Measurements from ENCODE around the gene C1GALT1.
"Not testable (repeated sequence)": the region's sequence is repeated elsewhere in the genome, so short reads cannot be mapped to it uniquely, and the experiment has no call there.

C1GALT1 gene

GRCh38 chr7:7182156-7183060 is at the start of gene C1GALT1:
TSS of gene C1GALT1 (plus strand) at chr7:7182544. CDS start at chr7:7234320, 51,776 bp downstream.
- peak; percentile 88 for DNase-seq (ENCODE audit: low spot score)

GRCh38 chr7:7134046-7134445 is 48.3 kb upstream of the C1GALT1 start:
- DNase-seq (ENCODE audit: low spot score), result no peak

GRCh38 chr7:7135074-7135473 is 47.3 kb upstream of the C1GALT1 start:
- no peak for DNase-seq (ENCODE audit: low spot score)

GRCh38 chr7:7135924-7136323 is 46.4 kb upstream of the C1GALT1 start:
- not testable (repeated sequence) for DNase-seq (ENCODE audit: low spot score)

GRCh38 chr7:7136466-7137381 is 45.6 kb upstream of the C1GALT1 start:
- DNase-seq (ENCODE audit: low spot score), result no peak

- DNase-seq (ENCODE audit: low spot score), result no peak
These were observed 43.4 kb upstream of the C1GALT1 start for GRCh38 chr7:7138897-7139296.

GRCh38 chr7:7143404-7143803 is 38.9 kb upstream of the C1GALT1 start:
- DNase-seq (ENCODE audit: low spot score), result not testable (repeated sequence)

- DNase-seq (ENCODE audit: low spot score), result not testable (repeated sequence)
These were observed 37.2 kb upstream of the C1GALT1 start for GRCh38 chr7:7145151-7145550.

- no peak for DNase-seq (ENCODE audit: low spot score)
These were observed 35.5 kb upstream of the C1GALT1 start for GRCh38 chr7:7146837-7147236.

- peak; percentile 41 for DNase-seq (ENCODE audit: low spot score)
These were observed 33.4 kb upstream of the C1GALT1 start for GRCh38 chr7:7148798-7149481.

- no peak for DNase-seq (ENCODE audit: low spot score)
These were observed 31.1 kb upstream of the C1GALT1 start for GRCh38 chr7:7151285-7151684.

GRCh38 chr7:7151865-7152264 is 30.5 kb upstream of the C1GALT1 start:
- DNase-seq (ENCODE audit: low spot score), result no peak

- DNase-seq (ENCODE audit: low spot score), result no peak
These were observed 30.0 kb upstream of the C1GALT1 start for GRCh38 chr7:7152315-7152714.

GRCh38 chr7:7154355-7154754 is 28.0 kb upstream of the C1GALT1 start:
- DNase-seq (ENCODE audit: low spot score), result not testable (repeated sequence)

GRCh38 chr7:7156663-7157062 is 25.7 kb upstream of the C1GALT1 start:
- no peak for DNase-seq (ENCODE audit: low spot score)

- no peak for DNase-seq (ENCODE audit: low spot score)
These were observed 25.0 kb upstream of the C1GALT1 start for GRCh38 chr7:7157177-7157886.

- DNase-seq (ENCODE audit: low spot score), result no peak
These were observed 24.5 kb upstream of the C1GALT1 start for GRCh38 chr7:7157887-7158271.

- no peak for DNase-seq (ENCODE audit: low spot score)
These were observed 23.2 kb upstream of the C1GALT1 start for GRCh38 chr7:7159063-7159658.

GRCh38 chr7:7164591-7164990 is 17.8 kb upstream of the C1GALT1 start:
- DNase-seq (ENCODE audit: low spot score), result no peak

- no peak for DNase-seq (ENCODE audit: low spot score)
These were observed 17.0 kb upstream of the C1GALT1 start for GRCh38 chr7:7165372-7165771.

- DNase-seq (ENCODE audit: low spot score), result no peak
These were observed 16.0 kb upstream of the C1GALT1 start for GRCh38 chr7:7166318-7166717.

All from HuH-7 (cell line).